Posterior cingulate gyrus (tissue), 11 donors: ENCODE data around the gene DLG2.

ENCODE experiments used
- DNase-seq, 10 donors: peaks; one replicate each; pipeline versions ENCODE4 v3.0.0 to v3.0.0-alpha.2; 2020 to 2021; ENCODE audit warnings: mixed read lengths in 3 of 10
- intact Hi-C: fragments of 100-400 bp; cut with DNase I; formaldehyde crosslinking; loops from one replicate; pipeline ENCODE4 v1.15.1; 2023

DLG2 gene

DNA sequence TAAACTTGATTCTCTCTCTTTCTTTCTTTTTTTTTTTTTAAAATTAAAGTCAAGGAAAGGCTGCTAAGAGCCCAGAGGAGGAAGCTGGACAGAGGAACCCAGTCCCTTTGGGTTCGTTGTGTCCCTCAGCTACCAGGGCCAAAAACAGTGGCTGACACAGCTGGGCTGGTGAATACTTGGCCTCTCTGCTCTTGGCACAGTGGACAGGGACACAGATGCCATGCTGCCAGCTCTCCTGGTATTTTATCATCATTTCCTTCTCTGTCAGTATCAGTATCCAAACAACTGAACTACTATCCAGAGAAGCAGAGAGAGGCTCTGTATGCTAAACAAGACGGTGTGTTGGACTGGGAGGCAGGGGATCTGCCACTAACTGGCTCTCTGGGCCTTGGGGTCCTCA lies 2217.3 kb downstream of the DLG2 start:
- intact Hi-C loops, result no loop called here

DNA sequence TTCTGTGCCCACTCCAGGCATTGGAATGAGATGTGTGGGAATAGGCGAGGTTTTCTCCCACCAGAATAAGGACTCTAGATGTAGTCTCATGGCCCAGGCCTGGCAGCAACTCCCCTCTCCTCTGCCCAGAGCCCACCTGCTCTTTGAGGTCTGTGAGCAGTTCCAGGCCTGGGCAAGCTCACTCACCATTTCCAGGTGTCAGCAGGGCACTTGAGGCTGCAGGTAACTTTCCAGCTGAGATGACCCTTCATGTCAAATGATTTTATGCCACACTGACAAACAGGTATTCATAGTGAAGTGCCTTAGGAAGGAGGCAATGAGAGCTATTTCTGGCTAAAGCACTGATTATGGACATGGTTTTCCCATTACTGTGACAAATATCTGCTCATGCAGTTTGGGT lies 2217.7 kb downstream of the DLG2 start:
- no peak for DNase-seq

More for the DNA sequence above, 2217.3 kb downstream of the DLG2 start:
- DNase-seq, result peak in 5 of 10 donors; percentile 22 to 90 (median 31)

DNA sequence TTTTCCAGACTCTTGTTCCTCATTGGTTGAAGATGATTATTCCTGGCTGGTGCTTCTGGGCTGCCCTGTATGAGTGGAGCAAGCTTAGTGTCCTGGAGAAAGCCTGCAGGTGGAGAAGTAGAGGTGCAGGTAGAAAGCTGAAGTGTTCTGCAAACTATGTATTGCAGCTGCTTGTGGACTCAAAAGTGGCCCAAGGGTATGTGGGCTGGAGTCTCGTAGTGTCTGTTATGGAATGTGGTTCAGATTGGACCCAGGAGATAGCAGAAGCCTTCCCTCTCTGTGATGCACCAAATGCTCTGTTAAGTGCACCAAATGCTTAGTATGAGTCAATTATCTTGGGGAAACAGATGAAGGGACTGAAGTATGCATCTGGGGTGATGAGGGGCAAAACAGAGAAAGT lies 2218.2 kb downstream of the DLG2 start:
- intact Hi-C loops, result no loop called here
- no peak for DNase-seq

More for the DNA sequence above, 2217.7 kb downstream of the DLG2 start:
- intact Hi-C loops, result no loop called here
